IMR-90 (cell line): ENCODE measurements around the gene BAZ1A.

Experiments used
- BHLHE40 ChIP-seq: fragments of 150-350 bp; IDR thresholded peaks from 2 replicates; pipeline ENCODE4 v1.6.1; 2016; ENCODE audit warnings: mild to moderate bottlenecking, low read depth, low read length
- CEBPB ChIP-seq: IDR thresholded peaks from 2 replicates; pipeline ENCODE4 v1.6.1; 2012; ENCODE audit warnings: low read depth, low read length, improper control_type of control experiment
- MAZ ChIP-seq: IDR thresholded peaks from 2 replicates; pipeline ENCODE4 v1.6.1; 2012; ENCODE audit warnings: low read depth, mild to moderate bottlenecking, low read length, improper control_type of control experiment, moderate library complexity, borderline replicate concordance
- MXI1 ChIP-seq: IDR thresholded peaks from 2 replicates; pipeline ENCODE4 v1.6.1; 2012; ENCODE audit warnings: low read depth, mild to moderate bottlenecking, low read length, moderate library complexity, borderline replicate concordance
- NFE2L2 ChIP-seq: fragments of 150-350 bp; IDR thresholded peaks from 2 replicates; pipeline ENCODE4 v1.6.1; 2016; ENCODE audit warnings: low read depth, mild to moderate bottlenecking, low read length
- POLR2A ChIP-seq: IDR thresholded peaks from 2 replicates; pipeline ENCODE4 v1.6.1; 2012; ENCODE audit warnings: mild to moderate bottlenecking, low read depth, low read length
- RAD21 ChIP-seq: IDR thresholded peaks from 2 replicates; pipeline ENCODE4 v1.6.1; 2012; ENCODE audit warnings: low read length, improper control_type of control experiment
- RFX5 ChIP-seq: IDR thresholded peaks from 2 replicates; pipeline ENCODE4 v1.8.0; 2012; ENCODE audit warnings: low read depth, mild to moderate bottlenecking, low read length, moderate library complexity
- SMC3 ChIP-seq: fragments of 150-350 bp; IDR thresholded peaks from 2 replicates; pipeline ENCODE4 v1.6.1; 2016; ENCODE audit warnings: low read depth, mild to moderate bottlenecking, antibody characterized with exemption, low read length, moderate library complexity
- TF ChIP-seq, protein P1 (sequence below): conservative IDR thresholded peaks from 2 replicates; pipeline ENCODE4 v1.5.1; 2012; ENCODE audit warnings: mild to moderate bottlenecking, low read depth, low read length, improper control_type of control experiment
- TF ChIP-seq, protein P2 (sequence below): fragments of 150-350 bp; IDR thresholded peaks from 2 replicates; pipeline ENCODE4 v1.6.1; 2017; ENCODE audit warnings: mild to moderate bottlenecking, antibody characterized with exemption, low read length, low read depth

GRCh38 chr14:34895277-34895676 is 20.1 kb upstream of the BAZ1A start:
- TF ChIP-seq RFX5 (no peak), NFE2L2 (no peak), POLR2A (no peak), MXI1 (no peak), BHLHE40 (no peak), SMC3 (no peak), MAZ (no peak), CEBPB (no peak), RAD21 (no peak)
- TF ChIP-seq, protein P1, sequence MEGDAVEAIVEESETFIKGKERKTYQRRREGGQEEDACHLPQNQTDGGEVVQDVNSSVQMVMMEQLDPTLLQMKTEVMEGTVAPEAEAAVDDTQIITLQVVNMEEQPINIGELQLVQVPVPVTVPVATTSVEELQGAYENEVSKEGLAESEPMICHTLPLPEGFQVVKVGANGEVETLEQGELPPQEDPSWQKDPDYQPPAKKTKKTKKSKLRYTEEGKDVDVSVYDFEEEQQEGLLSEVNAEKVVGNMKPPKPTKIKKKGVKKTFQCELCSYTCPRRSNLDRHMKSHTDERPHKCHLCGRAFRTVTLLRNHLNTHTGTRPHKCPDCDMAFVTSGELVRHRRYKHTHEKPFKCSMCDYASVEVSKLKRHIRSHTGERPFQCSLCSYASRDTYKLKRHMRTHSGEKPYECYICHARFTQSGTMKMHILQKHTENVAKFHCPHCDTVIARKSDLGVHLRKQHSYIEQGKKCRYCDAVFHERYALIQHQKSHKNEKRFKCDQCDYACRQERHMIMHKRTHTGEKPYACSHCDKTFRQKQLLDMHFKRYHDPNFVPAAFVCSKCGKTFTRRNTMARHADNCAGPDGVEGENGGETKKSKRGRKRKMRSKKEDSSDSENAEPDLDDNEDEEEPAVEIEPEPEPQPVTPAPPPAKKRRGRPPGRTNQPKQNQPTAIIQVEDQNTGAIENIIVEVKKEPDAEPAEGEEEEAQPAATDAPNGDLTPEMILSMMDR: no peak
- TF ChIP-seq, protein P2, sequence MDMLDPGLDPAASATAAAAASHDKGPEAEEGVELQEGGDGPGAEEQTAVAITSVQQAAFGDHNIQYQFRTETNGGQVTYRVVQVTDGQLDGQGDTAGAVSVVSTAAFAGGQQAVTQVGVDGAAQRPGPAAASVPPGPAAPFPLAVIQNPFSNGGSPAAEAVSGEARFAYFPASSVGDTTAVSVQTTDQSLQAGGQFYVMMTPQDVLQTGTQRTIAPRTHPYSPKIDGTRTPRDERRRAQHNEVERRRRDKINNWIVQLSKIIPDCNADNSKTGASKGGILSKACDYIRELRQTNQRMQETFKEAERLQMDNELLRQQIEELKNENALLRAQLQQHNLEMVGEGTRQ: no peak
